ENCODE results near the gene SIRPB1. TPM values are rescaled to one million over a fixed set of nuclear protein-coding genes. Genes with fewer than 3 reads are reported as not detected.

Gene SIRPB1
- total RNA-seq, 2 donors from 2014 or later, result 0.42 to 0.66 TPM

- Mint-ChIP-seq H3K4me1 (no peaks in the 10 kb centered on the region), H3K4me3 (no peak overlapping the region), H3K9me3 (peaks cover 16% of the 10 kb centered on the region), H3K27ac (no peak overlapping the region), H3K27me3 (ENCODE audit: insufficient read depth) (no peaks in the 10 kb centered on the region), H3K36me3 (ENCODE audit: low read depth) (no peaks in the 10 kb centered on the region)
- H3K27ac ChIP-seq (ENCODE audit: low read depth, low read length), result no peak overlapping the region
- H3K4me3 ChIP-seq (ENCODE audit: low read length), result no peak overlapping the region
- WGBS, 2 experiments (ENCODE audit: insufficient coverage in 1 of 2, insufficient read length in 1 of 2), result 94 to 96% methylated on average over 4 of the region's 5 CpGs
- TF ChIP-seq CTCF (conservative IDR thresholded peaks at IDR 0.05), result no peak
- no peaks in the 10 kb centered on the region for H3K36me3 ChIP-seq (ENCODE audit: control insufficient read depth, insufficient read depth, low read length)
- DNase-seq, result no peak
- H3K9me3 ChIP-seq (ENCODE audit: control insufficient read depth, low read length), result no peaks in the 10 kb centered on the region
- H3K4me1 ChIP-seq (ENCODE audit: control insufficient read depth, insufficient read depth, low read length), result no peaks in the 10 kb centered on the region
- no peak overlapping the region for H3K9ac ChIP-seq (ENCODE audit: extremely low read depth, low read length, poor library complexity, severe bottlenecking)
- H3K27me3 ChIP-seq (ENCODE audit: control insufficient read depth, insufficient read depth, low read length, poor library complexity, severe bottlenecking), result no peaks in the 10 kb centered on the region
These were observed 47.0 kb upstream of the SIRPB1 start for GRCh38 chr20:1666802-1667201.

- Histone ChIP-seq H3K4me3 (ENCODE audit: low read length) (no peak overlapping the region), H3K27me3 (ENCODE audit: control insufficient read depth, insufficient read depth, low read length, poor library complexity, severe bottlenecking) (no peaks in the 10 kb centered on the region), H3K9ac (ENCODE audit: extremely low read depth, low read length, poor library complexity, severe bottlenecking) (no peak overlapping the region), H3K4me1 (ENCODE audit: control insufficient read depth, insufficient read depth, low read length) (no peaks in the 10 kb centered on the region), H3K9me3 (ENCODE audit: control insufficient read depth, low read length) (no peaks in the 10 kb centered on the region), H3K27ac (ENCODE audit: low read depth, low read length) (no peak overlapping the region), H3K36me3 (ENCODE audit: control insufficient read depth, insufficient read depth, low read length) (no peaks in the 10 kb centered on the region)
- Mint-ChIP-seq H3K4me3 (no peak overlapping the region), H3K4me1 (no peaks in the 10 kb centered on the region), H3K36me3 (ENCODE audit: low read depth) (no peaks in the 10 kb centered on the region), H3K9me3 (peaks cover 4% of the 10 kb centered on the region), H3K27me3 (ENCODE audit: insufficient read depth) (no peaks in the 10 kb centered on the region), H3K27ac (no peak overlapping the region)
- no peak for DNase-seq
- 89% methylated on average over 2 of the region's 3 CpGs; no CpG with 5 or more reads in 1 of the 2 experiments for WGBS, 2 experiments (ENCODE audit: insufficient coverage in 1 of 2, insufficient read length in 1 of 2)
- TF ChIP-seq CTCF (conservative IDR thresholded peaks at IDR 0.05), result no peak
These were observed 45.5 kb upstream of the SIRPB1 start for GRCh38 chr20:1665345-1665744.

- H3K27ac Mint-ChIP-seq, result no peak overlapping the region
- no peaks in the 10 kb centered on the region for H3K36me3 Mint-ChIP-seq (ENCODE audit: low read depth)
- peaks cover 4% of the 10 kb centered on the region for H3K9me3 Mint-ChIP-seq
- no peaks in the 10 kb centered on the region for H3K27me3 ChIP-seq (ENCODE audit: control insufficient read depth, insufficient read depth, low read length, poor library complexity, severe bottlenecking)
- H3K36me3 ChIP-seq (ENCODE audit: control insufficient read depth, insufficient read depth, low read length), result no peaks in the 10 kb centered on the region
- WGBS, 2 experiments (ENCODE audit: insufficient coverage in 1 of 2, insufficient read length in 1 of 2), result 84% methylated on average over 5 of the region's 5 CpGs; no CpG with 5 or more reads in 1 of the 2 experiments
- no peak overlapping the region for H3K4me3 ChIP-seq (ENCODE audit: low read length)
- no peak overlapping the region for H3K4me3 Mint-ChIP-seq
- DNase-seq, result no peak
- no peak overlapping the region for H3K9ac ChIP-seq (ENCODE audit: extremely low read depth, low read length, poor library complexity, severe bottlenecking)
- no peaks in the 10 kb centered on the region for H3K4me1 Mint-ChIP-seq
- H3K27ac ChIP-seq (ENCODE audit: low read depth, low read length), result no peak overlapping the region
- H3K9me3 ChIP-seq (ENCODE audit: control insufficient read depth, low read length), result no peaks in the 10 kb centered on the region
- H3K27me3 Mint-ChIP-seq (ENCODE audit: insufficient read depth), result no peaks in the 10 kb centered on the region
- no peaks in the 10 kb centered on the region for H3K4me1 ChIP-seq (ENCODE audit: control insufficient read depth, insufficient read depth, low read length)
- no peak for TF ChIP-seq CTCF (conservative IDR thresholded peaks at IDR 0.05)
These were observed 45.1 kb upstream of the SIRPB1 start for GRCh38 chr20:1664911-1665310.

Data from endodermal cell (in vitro differentiated cells).